Measurements from ENCODE around the gene CIAPIN1. TPM values are rescaled to one million over a fixed set of nuclear protein-coding genes. Genes with fewer than 3 reads are reported as not detected.
A peak's percentile ranks its signal among the peaks of the same experiment; 100 is the strongest.

The CIAPIN1 gene
- total and polyA plus RNA-seq, 2 of the 8 experiments (the other 6 are each of a cell fraction or from before 2014, with no cell fraction given): 76.8 to 83.6 TPM

DNA sequence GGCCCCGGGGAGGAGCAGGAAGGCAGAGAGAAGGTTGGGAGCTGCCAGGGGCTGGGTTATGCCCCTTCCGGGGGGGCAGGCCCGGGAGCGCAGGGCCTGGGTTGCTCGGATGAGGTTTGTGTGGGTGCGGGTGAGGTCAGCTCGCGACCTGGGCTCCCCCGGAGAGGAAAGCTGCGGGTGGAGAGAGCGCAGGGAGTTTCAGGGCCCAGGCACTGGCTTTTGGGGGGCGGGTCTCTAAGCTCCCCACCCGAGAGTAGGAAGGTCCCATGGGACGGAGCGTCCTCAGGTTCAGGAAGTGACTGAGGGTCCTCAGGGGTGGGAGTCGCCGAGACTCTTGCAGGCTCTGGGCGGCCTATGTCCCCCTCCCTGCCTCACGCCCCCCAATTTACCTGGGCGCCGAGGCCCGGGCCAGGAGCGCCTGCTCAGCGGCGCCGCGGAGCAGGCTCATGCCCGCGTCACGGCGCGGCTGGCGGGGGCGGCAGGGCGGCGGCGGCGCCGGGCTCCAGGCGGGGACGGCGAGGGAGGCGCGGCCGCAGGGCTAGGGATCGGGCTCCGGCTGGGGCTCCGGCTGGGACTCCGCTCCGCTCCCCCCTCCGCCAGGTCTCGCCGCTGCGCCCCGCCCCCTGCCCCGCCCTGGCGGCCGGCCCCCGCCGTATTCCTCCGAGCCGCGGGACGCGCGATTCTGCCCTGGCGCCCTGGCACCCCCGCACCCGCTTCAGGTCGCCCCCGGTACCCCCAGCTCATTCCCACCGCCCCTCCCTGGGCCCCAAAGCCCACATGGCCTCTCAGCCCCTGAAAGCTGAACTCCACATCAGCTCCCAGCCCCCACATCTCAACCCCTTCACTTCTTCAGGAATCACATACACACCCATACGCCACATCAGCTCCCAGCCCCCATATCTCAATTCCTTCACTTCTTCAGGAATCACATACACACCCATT, 39.0 kb upstream of the CIAPIN1 start, which contains the start of gene DOK4:
Gene DOK4 (minus strand): TSS at position 578 of the 942 bp plus-strand sequence. CDS start 6,986 bp downstream, outside the sequence.
- CTCF ChIA-PET (ENCODE audit: partially characterized antibody): interaction anchor here (0.8 to 3.4 kb wide), 11 partner anchors 10 to 162 kb away, joined by 3 to 19 read pairs (median 7); partner anchors contain the start of gene CCDC102A
- Histone ChIP-seq H4K5ac (ENCODE audit: insufficient read length, low read depth, low read length) (peak within 1 kb of the TSS; percentile 76), H3K27ac (ENCODE audit: low read depth, low read length) (no peak within 1 kb of the TSS), H3K9ac (replicated peaks in 1 of 4; ENCODE audit: extremely low read depth in 1 of 4, low read depth in 3 of 4, low read length in 3 of 4) (peak within 1 kb of the TSS in 2 of 4 experiments; percentile 34 to 39; a peak in 1 of 7 replicates), H2BK12ac (ENCODE audit: low read depth, low read length) (peak within 1 kb of the TSS; percentile 68; the same call in 1 of the 2 replicates), H3K23me2 (ENCODE audit: low read depth, low read length) (peaks cover 9% of the 10 kb centered on the region; the same call in 1 of the 2 replicates), H3K18ac (ENCODE audit: extremely low read depth, low read length) (peak within 1 kb of the TSS; percentile 71), H2BK5ac (ENCODE audit: low read depth, low read length) (peak within 1 kb of the TSS; percentile 75; the same call in 1 of the 2 replicates), H3K79me1 (ENCODE audit: low read depth, low read length) (no peaks in the 10 kb centered on the region), H3K4me3 (ENCODE audit: extremely low read depth in 1 of 4, insufficient read depth in 2 of 4, low read depth in 3 of 4, low read length in 4 of 4) (peak within 1 kb of the TSS; percentile 53 to 79 (median 72)), H3K4me2 (ENCODE audit: insufficient read depth in 1 of 2, low read depth in 2 of 2, low read length in 2 of 2) (peak within 1 kb of the TSS; percentile 59 to 89), H3K36me3 (ENCODE audit: control insufficient read depth in 2 of 4, insufficient read depth in 4 of 4, low read length in 3 of 4) (no peaks in the 10 kb centered on the region), H2AK5ac (ENCODE audit: low read depth, low read length) (no peak within 1 kb of the TSS), H2AFZ (ENCODE audit: low read length) (peak within 1 kb of the TSS; percentile 100), H3K56ac (replicated peaks; ENCODE audit: insufficient read length, low read depth, low read length) (no peak within 1 kb of the TSS), H3K23ac (ENCODE audit: insufficient read length) (no peak within 1 kb of the TSS), H3K14ac (ENCODE audit: insufficient read length) (no peak within 1 kb of the TSS), H4K20me1 (replicated peaks in 1 of 2; ENCODE audit: control insufficient read depth in 1 of 2, insufficient read depth in 2 of 2, low read length in 2 of 2) (no peaks in the 10 kb centered on the region), H2BK120ac (replicated peaks; ENCODE audit: low read depth, low read length) (peak within 1 kb of the TSS; percentile 99), H3K9me3 (ENCODE audit: insufficient read depth in 2 of 2, low read depth in 1 of 2, low read length in 1 of 2) (peaks cover 3 to 6% of the 10 kb centered on the region in 2 experiments; a peak in 1 of 4 replicates), H4K8ac (ENCODE audit: extremely low read depth, insufficient read depth, low read length) (peak within 1 kb of the TSS; percentile 96), H3K79me2 (ENCODE audit: control insufficient read depth in 1 of 2, insufficient read depth in 2 of 2, low read length in 2 of 2) (no peaks in the 10 kb centered on the region), H3K4ac (replicated peaks; ENCODE audit: insufficient read length, low read depth, low read length) (peak within 1 kb of the TSS; percentile 94), H2BK20ac (ENCODE audit: low read length) (no peak within 1 kb of the TSS), H3K27me3 (replicated peaks in 1 of 4; ENCODE audit: control insufficient read depth in 3 of 4, extremely low read depth in 1 of 4, insufficient read depth in 3 of 4, low read length in 3 of 4) (peaks cover 0 to 12% (median 4%) of the 10 kb centered on the region in 4 experiments; a peak in 4 of 7 replicates), H3K4me1 (replicated peaks in 1 of 4; ENCODE audit: control insufficient read depth in 3 of 4, insufficient read depth in 4 of 4, low read length in 3 of 4) (peaks cover 0 to 14% (median 10%) of the 10 kb centered on the region in 4 experiments; a peak in 6 of 7 replicates), H4K91ac (replicated peaks; ENCODE audit: insufficient read length, low read length) (peak within 1 kb of the TSS; percentile 55), H2BK15ac (ENCODE audit: low read length) (0 out of 2 replicates have a peak within 1 kb of the TSS, but pooled peaks have one; percentile 88)
- FAIRE-seq (no peak), DNase-seq (ENCODE audit: low read depth in 1 of 2, low spot score in 2 of 2) (peak in 1 of 2 experiments; percentile 91)
- POLR2A ChIA-PET (ENCODE audit: partially characterized antibody): interaction anchor here (0.7 to 2.4 kb wide), 10 partner anchors 10 to 47 kb away, joined by 3 to 9 read pairs (median 6); partner anchors contain the start of gene POLR2C
- WGBS, 2 experiments (ENCODE audit: extremely low coverage in 1 of 2, insufficient coverage in 1 of 2, insufficient read length in 1 of 2, insufficient replicate concordance in 2 of 2, low coverage in 1 of 2, low lambda C conversion rate in 2 of 2, missing lambda C conversion rate in 1 of 2): 8% methylated on average over 24 of the region's 73 CpGs; no CpG with 5 or more reads in 1 of the 2 experiments
- TF ChIP-seq SIRT6 (IDR thresholded peaks at IDR 0.05; ENCODE audit: low read length): no peak
- TF ChIP-seq POLR2AphosphoS5 (IDR thresholded peaks at IDR 0.05; ENCODE audit: low read depth, low read length): no peak
- no peak for TF ChIP-seq NRF1 (IDR thresholded peaks at IDR 0.05; ENCODE audit: low read depth, low read length)
- TF ChIP-seq, protein P1, sequence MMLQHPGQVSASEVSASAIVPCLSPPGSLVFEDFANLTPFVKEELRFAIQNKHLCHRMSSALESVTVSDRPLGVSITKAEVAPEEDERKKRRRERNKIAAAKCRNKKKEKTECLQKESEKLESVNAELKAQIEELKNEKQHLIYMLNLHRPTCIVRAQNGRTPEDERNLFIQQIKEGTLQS (IDR thresholded peaks at IDR 0.05; ENCODE audit: insufficient read depth, low read depth, low read length): no peak
- TF ChIP-seq SP2 (IDR thresholded peaks at IDR 0.05; ENCODE audit: low read length): no peak
- TF ChIP-seq SIX5 (IDR thresholded peaks at IDR 0.05; ENCODE audit: low read depth, low read length): no peak
- no peak for TF ChIP-seq CHD1 (IDR thresholded peaks at IDR 0.05; ENCODE audit: low read depth, low read length)
- TF ChIP-seq CBX8 (IDR thresholded peaks at IDR 0.05; ENCODE audit: borderline replicate concordance, low read depth, low read length): no peak

All from H1 (cell line).